ENCODE measurements around the gene CDC34.

The CDC34 gene

GRCh38 chr19:507286-508203 is 24.0 kb upstream of the CDC34 start, which contains the start of gene TPGS1:
Gene TPGS1, plus strand, starts transcription at chr19:507497. Its CDS starts 10 bp downstream, at chr19:507507.
- H3K4me3 ChIP-seq (ENCODE audit: low read length): peak within 1 kb of the TSS; percentile 88
- no peak for TF ChIP-seq CTCF (IDR thresholded peaks at IDR 0.05; ENCODE audit: insufficient read depth, low read depth, low read length, missing control alignments)
- DNase-seq (ENCODE audit: low read depth): peak; percentile 75

GRCh38 chr19:508204-509150 is 23.1 kb upstream of the CDC34 start:
- DNase-seq (ENCODE audit: low read depth): no peak
- peak overlapping the region; percentile 88 for H3K4me3 ChIP-seq (ENCODE audit: low read length)
- TF ChIP-seq CTCF (IDR thresholded peaks at IDR 0.05; ENCODE audit: insufficient read depth, low read depth, low read length, missing control alignments): no peak

- DNase-seq (ENCODE audit: low read depth): peak; percentile 84
- peak; percentile 86 for TF ChIP-seq CTCF (IDR thresholded peaks at IDR 0.05; ENCODE audit: insufficient read depth, low read depth, low read length, missing control alignments)
- peak overlapping the region; percentile 15 for H3K4me3 ChIP-seq (ENCODE audit: low read length)
Measured at GRCh38 chr19:510606-511100, 20.9 kb upstream of the CDC34 start.

GRCh38 chr19:511101-511851 is 20.3 kb upstream of the CDC34 start:
- TF ChIP-seq CTCF (IDR thresholded peaks at IDR 0.05; ENCODE audit: insufficient read depth, low read depth, low read length, missing control alignments): no peak
- peak; percentile 85 for DNase-seq (ENCODE audit: low read depth)
- H3K4me3 ChIP-seq (ENCODE audit: low read length): peak overlapping the region; percentile 15

- DNase-seq (ENCODE audit: low read depth): no peak
- TF ChIP-seq CTCF (IDR thresholded peaks at IDR 0.05; ENCODE audit: insufficient read depth, low read depth, low read length, missing control alignments): no peak
- H3K4me3 ChIP-seq (ENCODE audit: low read length): no peak overlapping the region
Measured at GRCh38 chr19:512547-513365, 18.8 kb upstream of the CDC34 start.
